ENCODE measurements around the gene FOXN1. TPM values are rescaled to one million over a fixed set of nuclear protein-coding genes. Genes with fewer than 3 reads are reported as not detected.

The FOXN1 gene
- total RNA-seq, 2 donors from 2014 or later: 0.52 TPM; not detected in 1

GRCh38 chr17:28571361-28572122 lies 65.4 kb downstream of the FOXN1 start, which contains the start of gene PIGS:
Gene PIGS (minus strand): TSS chr17:28571524. CDS start chr17:28571496, 28 bp downstream.
- Histone ChIP-seq H3K9me3 (no peaks in the 10 kb centered on the region), H3K36me3 (replicated peaks in 1 of 2; ENCODE audit: insufficient read depth in 1 of 2, low read depth in 2 of 2) (no peaks in the 10 kb centered on the region), H3K4me1 (peaks cover 20% of the 10 kb centered on the region), H3K4me3 (peak within 1 kb of the TSS; percentile 61 to 75), H3K27ac (peak within 1 kb of the TSS; percentile 54 to 85 (median 74)), H3K27me3 (no peaks in the 10 kb centered on the region)
- 1% methylated on average over 44 to 49 of the region's 49 CpGs for WGBS, 2 donors
- DNase-seq (peak; percentile 95 to 96 (median 95)), ATAC-seq (peak; percentile 99)
- TF ChIP-seq CTCF (IDR thresholded peaks at IDR 0.05) (no peak), POLR2A (IDR thresholded peaks at IDR 0.05) (peak; percentile 51 to 84 (median 84))
- intact Hi-C loops (cut with DNase I): no loop called here

- H3K36me3 ChIP-seq (replicated peaks in 1 of 2; ENCODE audit: insufficient read depth in 1 of 2, low read depth in 2 of 2): no peaks in the 10 kb centered on the region
- no peak for TF ChIP-seq CTCF (IDR thresholded peaks at IDR 0.05)
- no peak for TF ChIP-seq POLR2A (IDR thresholded peaks at IDR 0.05)
- 13 to 33% methylated on average over 2 to 4 of the region's 5 CpGs for WGBS, 2 donors
- peak overlapping the region in 2 of 4 donors; percentile 76 to 85 for H3K27ac ChIP-seq
- peak overlapping the region in 1 of 2 donors; percentile 75 for H3K4me3 ChIP-seq
- H3K4me1 ChIP-seq: peaks cover 29% of the 10 kb centered on the region
- H3K27me3 ChIP-seq: no peaks in the 10 kb centered on the region
- intact Hi-C loops (cut with DNase I): no loop called here
- no peaks in the 10 kb centered on the region for H3K9me3 ChIP-seq
- ATAC-seq (no peak), DNase-seq (peak in 1 of 4 donors; percentile 45)
These were observed 66.3 kb downstream of the FOXN1 start for GRCh38 chr17:28572259-28573039.

- no peak overlapping the region for H3K27ac ChIP-seq
- DNase-seq: no peak
- peaks cover 30% of the 10 kb centered on the region for H3K4me1 ChIP-seq
- no peak overlapping the region for H3K4me3 ChIP-seq
- no peak for TF ChIP-seq CTCF (IDR thresholded peaks at IDR 0.05)
- TF ChIP-seq POLR2A (IDR thresholded peaks at IDR 0.05): no peak
- no peaks in the 10 kb centered on the region for H3K36me3 ChIP-seq (replicated peaks in 1 of 2; ENCODE audit: insufficient read depth in 1 of 2, low read depth in 2 of 2)
- no peaks in the 10 kb centered on the region for H3K9me3 ChIP-seq
- no peaks in the 10 kb centered on the region for H3K27me3 ChIP-seq
- intact Hi-C loops (cut with DNase I): no loop called here
- no peak for ATAC-seq
These were observed 66.9 kb downstream of the FOXN1 start for GRCh38 chr17:28573040-28573380.

GRCh38 chr17:28573521-28573920 lies 67.4 kb downstream of the FOXN1 start:
- Histone ChIP-seq H3K4me1 (peaks cover 30% of the 10 kb centered on the region), H3K27ac (no peak overlapping the region), H3K27me3 (no peaks in the 10 kb centered on the region), H3K4me3 (no peak overlapping the region), H3K9me3 (no peaks in the 10 kb centered on the region), H3K36me3 (replicated peaks in 1 of 2; ENCODE audit: insufficient read depth in 1 of 2, low read depth in 2 of 2) (no peaks in the 10 kb centered on the region)
- TF ChIP-seq CTCF (IDR thresholded peaks at IDR 0.05): no peak
- TF ChIP-seq POLR2A (IDR thresholded peaks at IDR 0.05): no peak
- 87 to 96% methylated on average over 9 of the region's 9 CpGs for WGBS, 2 donors
- intact Hi-C loops (cut with DNase I): no loop called here
- no peak for DNase-seq
- ATAC-seq: no peak

Data from body of pancreas (tissue), 4 donors.